IMR-90 (cell line): Measurements from ENCODE around the gene TANGO2. TPM values are rescaled to one million over a fixed set of nuclear protein-coding genes. Genes with fewer than 3 reads are reported as not detected.

Experiments
- ATAC-seq: fragments of 200-7000 bp; cut with Tn5 transposase; 2 replicates; pipeline ENCODE4 v1.9.1; 2020; ENCODE audit warnings: low read depth, mild to moderate bottlenecking, moderate library complexity
- BruUV-seq: library from RNA; stranded (reverse); fragments of 400-500 nt; replicated peaks from 2 replicates; lab custom pipeline; 2021; lab: Mats Ljungman, UMichigan
- CTCF ChIA-PET: fragments of 300-600 bp; formaldehyde crosslinking; extraction: SDS; loops from one replicate; lab custom pipeline; 2021; ENCODE audit warnings: antibody characterized with exemption; lab: Yijun Ruan, JAX
- POLR2A ChIA-PET: fragments of 300-600 bp; sonication (Branson Sonifier 250); formaldehyde crosslinking; loops from one replicate; lab custom pipeline; 2022; ENCODE audit warnings: antibody characterized with exemption; ENCODE audit not compliant: unreplicated experiment; lab: Charles Lee
- DNase-seq: peaks from one replicate; pipeline ENCODE4 v3.0.0; 2013
- H2AFZ ChIP-seq: replicated peaks from 2 replicates; pipeline ENCODE3; 2013; ENCODE audit warnings: low read length, mild to moderate bottlenecking; ENCODE audit not compliant: poor library complexity
- H2AK5ac ChIP-seq: 2 replicates; pipeline ENCODE4 v1.6.1; 2013; ENCODE audit warnings: low read depth, low read length, inconsistent platforms
- H2AK9ac ChIP-seq: replicated peaks from 2 replicates; pipeline ENCODE3; 2013; ENCODE audit warnings: mild to moderate bottlenecking, low read depth, low read length, moderate library complexity; ENCODE audit not compliant: poor library complexity
- H2BK120ac ChIP-seq: 2 replicates; pipeline ENCODE4 v1.6.1; 2013; ENCODE audit warnings: low read depth, low read length, inconsistent platforms
- H2BK15ac ChIP-seq: 3 replicates; pipeline ENCODE4 v1.6.1; 2013; ENCODE audit warnings: low read depth, low read length, inconsistent platforms
- H2BK20ac ChIP-seq: 2 replicates; pipeline ENCODE4 v1.6.1; 2013; ENCODE audit warnings: low read depth, mild to moderate bottlenecking, inconsistent platforms, low read length, moderate library complexity
- H2BK5ac ChIP-seq: 2 replicates; pipeline ENCODE4 v1.6.1; 2013; ENCODE audit warnings: mild to moderate bottlenecking, low read depth, low read length, inconsistent platforms; ENCODE audit not compliant: poor library complexity, severe bottlenecking
- H3K14ac ChIP-seq: replicated peaks from 2 replicates; pipeline ENCODE4 v1.6.1; 2013; ENCODE audit warnings: low read depth, low read length, inconsistent platforms
- H3K18ac ChIP-seq: 2 replicates; pipeline ENCODE4 v1.6.1; 2013; ENCODE audit warnings: low read depth, low read length, control low read depth
- H3K23ac ChIP-seq: 2 replicates; pipeline ENCODE4 v1.6.1; 2013; ENCODE audit warnings: low read depth, low read length, inconsistent platforms
- H3K27ac ChIP-seq: 2 replicates; pipeline ENCODE4 v1.5.1; 2013; ENCODE audit warnings: mild to moderate bottlenecking, control low read depth, low read length; ENCODE audit not compliant: insufficient read depth
- H3K27me3 ChIP-seq: 2 replicates; pipeline ENCODE4 v1.6.1; 2013; ENCODE audit warnings: low read length; ENCODE audit not compliant: control insufficient read depth, insufficient read depth
- H3K36me3 ChIP-seq: 2 replicates; pipeline ENCODE4 v1.6.1; 2013; ENCODE audit warnings: low read length, mixed read lengths; ENCODE audit not compliant: control insufficient read depth, insufficient read depth
- H3K4ac ChIP-seq: 2 replicates; pipeline ENCODE4 v1.6.1; 2013; ENCODE audit warnings: low read depth, low read length, inconsistent platforms
- H3K4me1 ChIP-seq: 2 replicates; pipeline ENCODE4 v1.6.1; 2013; ENCODE audit warnings: low read length, mixed read lengths; ENCODE audit not compliant: control insufficient read depth, insufficient read depth
- H3K4me2 ChIP-seq: 2 replicates; pipeline ENCODE4 v1.6.1; 2013; ENCODE audit warnings: low read depth, mild to moderate bottlenecking, control low read depth, low read length, moderate library complexity
- H3K4me3 ChIP-seq: 2 replicates; pipeline ENCODE4 v1.5.1; 2013; ENCODE audit warnings: low read depth, mild to moderate bottlenecking, control low read depth, low read length, moderate library complexity; ENCODE audit not compliant: insufficient read depth
- H3K56ac ChIP-seq: 2 replicates; pipeline ENCODE4 v1.6.1; 2013; ENCODE audit warnings: low read length, inconsistent platforms; ENCODE audit not compliant: insufficient read depth; ENCODE audit errors: extremely low read depth
- H3K79me1 ChIP-seq, 2 experiments: 2 replicates each; pipeline ENCODE4 v1.6.1; 2013; ENCODE audit warnings: low read length in 2 of 2, inconsistent platforms in 1 of 2, low read depth in 1 of 2
- H3K9ac ChIP-seq: 2 replicates; pipeline ENCODE4 v1.6.1; 2013; ENCODE audit warnings: low read depth, low read length, control low read depth
- H3K9me1 ChIP-seq: 2 replicates; pipeline ENCODE4 v1.6.1; 2013; ENCODE audit warnings: low read length, inconsistent platforms; ENCODE audit not compliant: insufficient read depth
- H3K9me3 ChIP-seq: 2 replicates; pipeline ENCODE4 v1.6.1; 2013; ENCODE audit warnings: low read length; ENCODE audit not compliant: control insufficient read depth, insufficient read depth
- H4K20me1 ChIP-seq: 2 replicates; pipeline ENCODE4 v1.6.1; 2013; ENCODE audit warnings: low read length, inconsistent platforms; ENCODE audit not compliant: insufficient read depth
- H4K5ac ChIP-seq: 2 replicates; pipeline ENCODE4 v1.6.1; 2013; ENCODE audit warnings: mild to moderate bottlenecking, low read depth, low read length, control low read depth
- H4K8ac ChIP-seq, 2 experiments: 2 replicates each; pipeline ENCODE4 v1.6.1; 2013; ENCODE audit warnings: low read depth in 2 of 2, low read length in 2 of 2, control low read depth in 1 of 2, inconsistent platforms in 1 of 2
- H4K91ac ChIP-seq: 2 replicates; pipeline ENCODE4 v1.6.1; 2013; ENCODE audit warnings: low read depth, low read length, inconsistent platforms; ENCODE audit not compliant: insufficient read depth
- BHLHE40 ChIP-seq: fragments of 150-350 bp; IDR thresholded peaks from 2 replicates; pipeline ENCODE4 v1.6.1; 2016; ENCODE audit warnings: mild to moderate bottlenecking, low read depth, low read length
- ELK1 ChIP-seq: fragments of 150-350 bp; IDR thresholded peaks from 2 replicates; pipeline ENCODE4 v1.6.1; 2016; ENCODE audit warnings: low read depth, mild to moderate bottlenecking, low read length, moderate library complexity, borderline replicate concordance
- WGBS, 2 experiments: methylation state at CpG; one replicate each; pipeline versions ENCODE4 v1.1.5 to v1.1.7; 2013; ENCODE audit warnings: missing lambda C conversion rate in 2 of 2; ENCODE audit not compliant: insufficient read length in 1 of 2; ENCODE audit errors: extremely low coverage in 2 of 2; 5-methylcytosine and 5-hydroxymethylcytosine counted together
- dilution Hi-C: fragments of 300-500 bp; cut with HindIII; formaldehyde crosslinking; loops from one replicate; pipeline ENCODE4 v1.14.3; 2018; ENCODE audit warnings: low sequenced_read_pairs; ENCODE audit not compliant: unreplicated experiment
- in situ Hi-C: fragments of 300-500 bp; cut with MboI; formaldehyde crosslinking; loops from 3 replicates; pipeline ENCODE4 v1.14.3; 2019; ENCODE audit warnings: low sequenced_read_pairs, inconsistent platforms, mixed read lengths
- intact Hi-C: fragments of 100-400 bp; cut with micrococcal nuclease; formaldehyde crosslinking; loops from 2 replicates; pipeline ENCODE4 v1.10.0; 2022
- polyA plus RNA-seq, 3 experiments: library from polyadenylated mRNA; depleted of rRNA; stranded (reverse); fragments of >200 nt; gene quantifications; 2 replicates each; pipeline ENCODE4 v1.2.3, GENCODE V29; 2012; ENCODE audit warnings: low replicate concordance in 1 of 3
- total RNA-seq: library from RNA; depleted of rRNA; stranded (reverse); fragments of >200 nt; gene quantifications from 2 replicates; pipeline ENCODE4 v1.2.3, GENCODE V29; 2012

TANGO2 gene
- total and polyA plus RNA-seq, 2 of the 4 experiments (the other 2 are of a cell fraction), result 45.1 to 75.1 TPM

GRCh38 chr22:20112623-20113511, 92.0 kb downstream of the TANGO2 start:
- H3K4me2 ChIP-seq, result no peak overlapping the region
- TF ChIP-seq BHLHE40 (no peak), ELK1 (no peak)
- no peak overlapping the region for H2BK15ac ChIP-seq
- no peak overlapping the region for H3K56ac ChIP-seq
- ATAC-seq, result no peak
- H4K8ac ChIP-seq, result no peak overlapping the region
- in situ Hi-C loops, result no loop called here
- peaks cover 11 to 32% of the 10 kb centered on the region in 2 experiments; a peak in 3 of 4 replicates for H3K79me1 ChIP-seq
- no peak overlapping the region for H4K91ac ChIP-seq
- no peak overlapping the region for H2BK120ac ChIP-seq
- H2BK20ac ChIP-seq, result no peak overlapping the region
- no peak for DNase-seq
- no peaks in the 10 kb centered on the region for H3K27me3 ChIP-seq
- 93% methylated on average over 11 of the region's 26 CpGs; no CpG with 5 or more reads in 1 of the 2 experiments for WGBS, 2 experiments
- no peaks in the 10 kb centered on the region for H3K9me3 ChIP-seq
- ChIA-PET CTCF (no interaction called here), POLR2A (no interaction called here)
- H4K5ac ChIP-seq, result no peak overlapping the region
- peaks cover 2% of the 10 kb centered on the region; the same call in 1 of the 2 replicates for H3K4me1 ChIP-seq
- H2AK9ac ChIP-seq, result peak overlapping the region; percentile 43
- no peak overlapping the region for H2AFZ ChIP-seq
- H3K4me3 ChIP-seq, result no peak overlapping the region
- H3K18ac ChIP-seq, result no peak overlapping the region
- no peak overlapping the region for H3K14ac ChIP-seq
- no peak overlapping the region for H3K4ac ChIP-seq
- no peak overlapping the region for H2AK5ac ChIP-seq
- dilution Hi-C loops, result no loop called here
- peaks cover 26% of the 10 kb centered on the region for H4K20me1 ChIP-seq
- H3K36me3 ChIP-seq, result peaks cover 70% of the 10 kb centered on the region
- H3K27ac ChIP-seq, result no peak overlapping the region
- intact Hi-C loops, result no loop called here
- no peak overlapping the region for H3K23ac ChIP-seq
- no peaks in the 10 kb centered on the region for H3K9me1 ChIP-seq
- no peak overlapping the region for H3K9ac ChIP-seq
- no TSS peak for BruUV-seq
- no peak overlapping the region for H2BK5ac ChIP-seq
